ENCODE results near the gene CDC42.

The CDC42 gene

DNA sequence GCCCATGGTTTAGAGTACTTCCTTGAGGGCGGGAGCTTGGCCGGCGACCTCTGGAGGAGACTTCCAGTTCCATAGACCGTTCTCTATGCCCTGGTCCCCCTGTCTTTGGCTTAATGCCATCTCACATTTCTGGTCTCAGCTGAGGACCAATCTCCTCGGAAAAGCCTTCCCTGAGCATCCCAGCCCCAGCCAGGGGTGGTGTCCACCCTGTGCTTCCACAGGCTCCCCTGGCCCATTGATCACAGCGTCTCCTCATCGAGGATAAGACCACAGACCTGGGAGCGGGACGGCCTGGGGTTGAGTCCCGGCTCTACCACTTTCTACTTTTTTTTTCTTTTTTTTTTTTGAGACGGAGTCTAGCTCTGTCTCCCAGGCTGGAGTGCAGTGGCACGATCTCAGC, 75.9 kb downstream of the CDC42 start:
- TF ChIP-seq, protein P1, sequence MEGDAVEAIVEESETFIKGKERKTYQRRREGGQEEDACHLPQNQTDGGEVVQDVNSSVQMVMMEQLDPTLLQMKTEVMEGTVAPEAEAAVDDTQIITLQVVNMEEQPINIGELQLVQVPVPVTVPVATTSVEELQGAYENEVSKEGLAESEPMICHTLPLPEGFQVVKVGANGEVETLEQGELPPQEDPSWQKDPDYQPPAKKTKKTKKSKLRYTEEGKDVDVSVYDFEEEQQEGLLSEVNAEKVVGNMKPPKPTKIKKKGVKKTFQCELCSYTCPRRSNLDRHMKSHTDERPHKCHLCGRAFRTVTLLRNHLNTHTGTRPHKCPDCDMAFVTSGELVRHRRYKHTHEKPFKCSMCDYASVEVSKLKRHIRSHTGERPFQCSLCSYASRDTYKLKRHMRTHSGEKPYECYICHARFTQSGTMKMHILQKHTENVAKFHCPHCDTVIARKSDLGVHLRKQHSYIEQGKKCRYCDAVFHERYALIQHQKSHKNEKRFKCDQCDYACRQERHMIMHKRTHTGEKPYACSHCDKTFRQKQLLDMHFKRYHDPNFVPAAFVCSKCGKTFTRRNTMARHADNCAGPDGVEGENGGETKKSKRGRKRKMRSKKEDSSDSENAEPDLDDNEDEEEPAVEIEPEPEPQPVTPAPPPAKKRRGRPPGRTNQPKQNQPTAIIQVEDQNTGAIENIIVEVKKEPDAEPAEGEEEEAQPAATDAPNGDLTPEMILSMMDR (IDR thresholded peaks at IDR 0.05; ENCODE audit: insufficient read depth, low read length, poor library complexity, severe bottlenecking) = no peak
- H3K27me3 ChIP-seq (replicated peaks; ENCODE audit: control insufficient read depth, insufficient read depth, low read length) = no peaks in the 10 kb centered on the region; the same call in 1 of the 2 replicates
- no peak overlapping the region for H3K4me3 ChIP-seq (replicated peaks; ENCODE audit: low read depth, low read length)
- no peak for DNase-seq (ENCODE audit: extremely low read depth, insufficient read length)
- H3K36me3 ChIP-seq (ENCODE audit: control insufficient read depth, insufficient read depth, low read length) = no peaks in the 10 kb centered on the region

DNA sequence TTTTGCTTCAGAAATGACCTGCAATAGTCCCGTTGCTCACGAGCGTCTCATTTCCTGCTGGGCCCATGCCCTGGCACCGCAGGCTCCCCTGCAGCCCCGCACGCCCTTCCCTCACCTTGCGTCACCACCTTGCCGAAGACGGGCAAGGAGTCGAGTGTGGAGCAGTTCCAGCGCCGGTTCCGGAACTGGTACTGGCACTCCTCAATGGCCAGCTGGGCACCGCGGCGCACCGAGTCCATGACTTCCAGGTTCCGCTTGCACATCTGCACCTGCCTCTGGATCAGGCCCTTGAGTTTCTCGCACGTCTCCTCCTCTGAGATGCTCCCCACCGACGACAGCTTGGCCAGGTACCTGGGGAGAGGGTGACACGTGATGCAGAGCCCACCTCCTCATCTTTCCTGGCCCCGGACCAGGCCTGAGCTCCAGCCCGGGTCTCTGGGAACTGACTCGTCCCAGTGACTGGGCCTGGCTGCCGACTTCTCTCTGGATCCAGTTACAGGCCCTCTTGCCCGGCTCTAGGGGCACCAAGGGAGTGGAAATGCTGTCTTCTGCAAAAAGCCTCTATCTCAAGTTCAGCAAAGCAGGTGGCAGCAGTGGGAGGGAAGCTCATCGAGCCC, 77.1 kb downstream of the CDC42 start:
- TF ChIP-seq, protein P1 (IDR thresholded peaks at IDR 0.05; ENCODE audit: insufficient read depth, low read length, poor library complexity, severe bottlenecking) = no peak
- H3K36me3 ChIP-seq (ENCODE audit: control insufficient read depth, insufficient read depth, low read length) = no peaks in the 10 kb centered on the region
- no peak overlapping the region for H3K4me3 ChIP-seq (replicated peaks; ENCODE audit: low read depth, low read length)
- H3K27me3 ChIP-seq (replicated peaks; ENCODE audit: control insufficient read depth, insufficient read depth, low read length) = no peaks in the 10 kb centered on the region; the same call in 1 of the 2 replicates
- no peak for DNase-seq (ENCODE audit: extremely low read depth, insufficient read length)

DNA sequence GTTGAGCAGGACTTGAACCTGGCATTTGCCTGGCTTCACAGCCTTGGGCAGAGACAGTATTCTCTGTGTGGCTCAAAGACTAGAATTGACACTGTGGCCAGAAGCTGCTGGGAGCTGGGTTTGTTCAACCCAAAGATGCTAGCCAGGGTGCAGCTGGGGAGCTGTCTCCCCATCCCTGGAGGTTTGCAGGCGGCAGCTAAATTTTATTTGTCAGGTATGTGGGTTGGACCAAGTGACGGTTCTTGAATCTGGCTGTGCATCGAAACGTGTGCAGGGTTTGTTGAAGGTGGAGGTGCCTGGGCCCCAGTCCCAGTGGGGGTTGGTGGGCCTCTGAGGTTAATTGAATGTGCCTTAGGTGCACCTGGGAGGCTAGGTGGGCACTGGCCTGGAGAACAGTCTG, 78.6 kb downstream of the CDC42 start:
- no peaks in the 10 kb centered on the region; the same call in 1 of the 2 replicates for H3K27me3 ChIP-seq (replicated peaks; ENCODE audit: control insufficient read depth, insufficient read depth, low read length)
- no peak overlapping the region for H3K4me3 ChIP-seq (replicated peaks; ENCODE audit: low read depth, low read length)
- no peaks in the 10 kb centered on the region for H3K36me3 ChIP-seq (ENCODE audit: control insufficient read depth, insufficient read depth, low read length)
- no peak for DNase-seq (ENCODE audit: extremely low read depth, insufficient read length)
- TF ChIP-seq, protein P1 (IDR thresholded peaks at IDR 0.05; ENCODE audit: insufficient read depth, low read length, poor library complexity, severe bottlenecking) = no peak

DNA sequence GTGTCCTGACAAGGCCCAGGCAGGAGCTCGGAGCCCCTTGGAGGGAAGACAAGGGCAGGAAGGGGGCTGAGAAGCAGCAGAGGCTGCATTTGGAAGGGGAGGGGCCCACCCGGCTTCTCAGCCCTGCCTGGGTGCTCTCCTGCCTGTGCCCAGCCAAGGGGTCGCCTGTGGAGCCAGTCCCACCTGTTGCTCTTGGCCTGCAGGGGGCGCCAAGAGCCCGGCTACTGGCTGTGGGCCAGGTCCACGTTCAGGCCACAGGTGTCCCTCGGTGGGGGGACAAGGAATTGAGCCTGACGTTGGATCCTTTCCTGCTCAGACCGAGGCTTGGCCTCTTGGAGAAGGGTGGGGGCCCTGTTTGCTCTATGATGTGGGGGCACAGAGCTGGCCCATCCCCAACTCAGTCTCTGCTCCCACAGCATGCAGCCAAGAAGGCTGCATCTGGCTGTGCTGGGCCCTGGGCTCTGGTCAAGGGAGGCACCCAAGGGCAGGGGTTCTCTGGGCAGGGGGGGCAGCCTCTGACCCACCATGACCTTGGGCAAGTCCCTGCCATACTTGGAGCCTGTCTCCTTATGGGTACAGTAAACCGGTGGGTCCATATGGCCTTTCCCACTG, 79.5 kb downstream of the CDC42 start:
- Histone ChIP-seq H3K27me3 (replicated peaks; ENCODE audit: control insufficient read depth, insufficient read depth, low read length) (no peaks in the 10 kb centered on the region; the same call in 1 of the 2 replicates), H3K36me3 (ENCODE audit: control insufficient read depth, insufficient read depth, low read length) (no peaks in the 10 kb centered on the region), H3K4me3 (replicated peaks; ENCODE audit: low read depth, low read length) (no peak overlapping the region)
- TF ChIP-seq, protein P1 (IDR thresholded peaks at IDR 0.05; ENCODE audit: insufficient read depth, low read length, poor library complexity, severe bottlenecking) = peak; percentile 98
- peak; percentile 54 for DNase-seq (ENCODE audit: extremely low read depth, insufficient read length)

DNA sequence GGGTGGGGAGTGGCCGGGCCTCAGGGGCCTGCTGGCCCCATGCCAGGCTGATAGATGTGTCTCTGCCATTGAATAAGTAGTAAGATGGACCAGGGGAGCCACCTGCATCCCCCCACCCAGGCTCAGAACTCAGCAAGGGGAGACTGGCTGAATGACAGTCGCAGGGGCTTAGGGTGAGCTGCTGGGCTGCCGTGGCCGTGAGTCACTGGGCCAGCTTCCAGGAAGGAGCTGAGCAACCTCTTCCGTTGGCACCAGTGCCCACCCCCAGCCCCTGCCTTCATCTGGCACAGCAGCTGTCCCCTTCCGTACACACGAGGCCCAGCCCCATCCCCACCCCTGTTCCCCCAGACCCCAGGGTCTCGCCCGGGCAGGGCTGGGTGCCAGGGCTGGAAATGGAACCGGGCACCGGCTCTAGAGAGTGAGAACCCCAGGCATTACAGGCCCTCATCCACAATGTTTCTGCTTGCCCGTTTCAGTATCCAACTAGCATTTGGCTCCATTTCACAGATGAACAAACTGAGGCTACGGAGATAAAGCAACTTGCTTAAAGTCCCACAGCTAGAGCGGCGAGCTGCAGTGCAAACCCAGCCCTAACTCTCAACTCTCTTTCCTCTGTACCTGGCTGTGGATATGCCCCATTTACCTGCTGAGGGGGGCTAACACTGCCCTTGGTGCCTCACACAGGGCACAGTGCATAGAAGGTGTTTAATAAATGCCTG, 80.2 kb downstream of the CDC42 start:
- DNase-seq (ENCODE audit: extremely low read depth, insufficient read length) = no peak
- TF ChIP-seq, protein P1 (IDR thresholded peaks at IDR 0.05; ENCODE audit: insufficient read depth, low read length, poor library complexity, severe bottlenecking) = no peak
- Histone ChIP-seq H3K27me3 (replicated peaks; ENCODE audit: control insufficient read depth, insufficient read depth, low read length) (no peaks in the 10 kb centered on the region; the same call in 1 of the 2 replicates), H3K36me3 (ENCODE audit: control insufficient read depth, insufficient read depth, low read length) (no peaks in the 10 kb centered on the region), H3K4me3 (replicated peaks; ENCODE audit: low read depth, low read length) (no peak overlapping the region)
